Natural killer cell (primary cell): Measurements from ENCODE around the gene HMGCS2. TPM values are rescaled to one million over a fixed set of nuclear protein-coding genes. Genes with fewer than 3 reads are reported as not detected.

Experiments
- ATAC-seq, 3 donors: fragments of 150-1000 bp in 2 of 3; fragments of 200-7000 bp in 1 of 3; cut with Tn5 transposase; 1 replicate in 1 of 3; 2 replicates in 2 of 3; pipeline ENCODE4 v1.10.0; 2021; ENCODE audit warnings: mild to moderate bottlenecking in 2 of 3, moderate library complexity in 2 of 3
- DNase-seq, 2 donors: peaks; one replicate each; pipeline versions ENCODE4 v3.0.0 to v3.0.0-alpha.2; 2013 to 2021; ENCODE audit warnings: mixed read lengths in 1 of 2
- H3K27ac ChIP-seq: one replicate; pipeline ENCODE4 v1.5.1; 2013; ENCODE audit warnings: mild to moderate bottlenecking, low read length
- H3K27me3 ChIP-seq: one replicate; pipeline ENCODE4 v1.6.1; 2013; ENCODE audit warnings: low read length; ENCODE audit not compliant: control insufficient read depth, insufficient read depth
- H3K36me3 ChIP-seq: one replicate; pipeline ENCODE4 v1.6.1; 2013; ENCODE audit warnings: low read length; ENCODE audit not compliant: control insufficient read depth, insufficient read depth
- H3K4me1 ChIP-seq: one replicate; pipeline ENCODE4 v1.6.1; 2013; ENCODE audit warnings: low read length; ENCODE audit not compliant: control insufficient read depth, insufficient read depth
- H3K4me3 ChIP-seq: one replicate; pipeline ENCODE4 v1.5.1; 2013; ENCODE audit warnings: low read length
- H3K9me3 ChIP-seq: one replicate; pipeline ENCODE4 v1.6.1; 2013; ENCODE audit warnings: low read length; ENCODE audit not compliant: control insufficient read depth, insufficient read depth
- H3K27ac Mint-ChIP-seq, 2 donors: one replicate each; pipeline ENCODE4 v1.8.0; 2022; ENCODE audit warnings: mild to moderate bottlenecking in 2 of 2, mixed read lengths in 2 of 2, moderate library complexity in 1 of 2
- H3K27me3 Mint-ChIP-seq, 2 donors: one replicate each; pipeline ENCODE4 v1.8.0; 2022; ENCODE audit warnings: low read depth in 2 of 2, mixed read lengths in 2 of 2
- H3K36me3 Mint-ChIP-seq: one replicate; pipeline ENCODE4 v1.8.0; 2022; ENCODE audit warnings: mixed read lengths
- H3K4me1 Mint-ChIP-seq, 2 donors: one replicate each; pipeline ENCODE4 v1.8.0; 2022; ENCODE audit warnings: mixed read lengths in 2 of 2
- H3K4me3 Mint-ChIP-seq: one replicate; pipeline ENCODE4 v1.8.0; 2022; ENCODE audit warnings: mild to moderate bottlenecking, moderate library complexity, mixed read lengths
- H3K9me3 Mint-ChIP-seq, 2 donors: one replicate each; pipeline ENCODE4 v1.8.0; 2022; ENCODE audit warnings: mixed read lengths in 2 of 2
- WGBS: methylation state at CpG from one replicate; pipeline ENCODE4 v1.1.7; 2013; ENCODE audit warnings: missing lambda C conversion rate; ENCODE audit not compliant: insufficient coverage; 5-methylcytosine and 5-hydroxymethylcytosine counted together
- intact Hi-C: fragments of 100-400 bp; cut with micrococcal nuclease; formaldehyde crosslinking; loops from one replicate; pipeline ENCODE4 v1.14.2; 2022
- total RNA-seq, 4 donors: library from RNA; stranded (reverse); fragments of 120-200 nt in 1 of 4; gene quantifications; one replicate each; pipeline versions ENCODE4 v1.2.3 to v1.2.4, GENCODE V29; 2013 to 2022
- TF ChIP-seq, protein P1 (sequence below): fragments of 200-600 bp; IDR thresholded peaks from one replicate; pipeline ENCODE4 v1.8.0; 2022; ENCODE audit warnings: antibody characterized with exemption

HMGCS2 gene
- total RNA-seq, 3 donors from 2014 or later (not counting 1 experiment from before 2014, with no cell fraction given), result not detected

DNA sequence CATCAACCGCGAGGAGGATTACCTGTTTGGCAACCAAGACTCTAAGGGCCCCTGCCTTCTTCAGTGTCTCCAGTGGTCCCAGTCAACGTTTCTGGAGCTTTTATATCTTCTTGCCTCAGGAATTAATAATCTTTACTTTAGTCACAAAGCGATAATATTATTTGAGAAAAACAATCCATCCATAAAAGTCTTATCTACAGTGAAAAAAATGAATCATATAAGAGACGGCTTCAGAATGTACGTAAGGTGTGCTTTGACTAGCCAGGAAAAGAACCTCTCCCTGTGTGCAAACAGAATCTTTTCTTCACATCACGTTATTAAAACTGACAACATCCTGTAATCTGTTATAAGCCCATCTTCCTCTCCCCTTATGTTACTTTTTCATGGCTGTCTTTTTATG lies 42.7 kb upstream of the HMGCS2 start, which contains the start of gene REG4:
REG4 (minus strand) TSS at position 74 of the 400 bp plus-strand sequence. CDS start 2,691 bp downstream, outside the sequence.
- no peaks in the 10 kb centered on the region for H3K36me3 Mint-ChIP-seq
- H3K4me3 ChIP-seq, result no peak within 1 kb of the TSS
- no peaks in the 10 kb centered on the region for H3K9me3 Mint-ChIP-seq
- H3K9me3 ChIP-seq, result no peaks in the 10 kb centered on the region
- H3K4me1 Mint-ChIP-seq, result peaks cover 0 to 5% of the 10 kb centered on the region in 2 donors
- peaks cover 19 to 36% of the 10 kb centered on the region in 2 donors for H3K27me3 Mint-ChIP-seq
- TF ChIP-seq, protein P1, sequence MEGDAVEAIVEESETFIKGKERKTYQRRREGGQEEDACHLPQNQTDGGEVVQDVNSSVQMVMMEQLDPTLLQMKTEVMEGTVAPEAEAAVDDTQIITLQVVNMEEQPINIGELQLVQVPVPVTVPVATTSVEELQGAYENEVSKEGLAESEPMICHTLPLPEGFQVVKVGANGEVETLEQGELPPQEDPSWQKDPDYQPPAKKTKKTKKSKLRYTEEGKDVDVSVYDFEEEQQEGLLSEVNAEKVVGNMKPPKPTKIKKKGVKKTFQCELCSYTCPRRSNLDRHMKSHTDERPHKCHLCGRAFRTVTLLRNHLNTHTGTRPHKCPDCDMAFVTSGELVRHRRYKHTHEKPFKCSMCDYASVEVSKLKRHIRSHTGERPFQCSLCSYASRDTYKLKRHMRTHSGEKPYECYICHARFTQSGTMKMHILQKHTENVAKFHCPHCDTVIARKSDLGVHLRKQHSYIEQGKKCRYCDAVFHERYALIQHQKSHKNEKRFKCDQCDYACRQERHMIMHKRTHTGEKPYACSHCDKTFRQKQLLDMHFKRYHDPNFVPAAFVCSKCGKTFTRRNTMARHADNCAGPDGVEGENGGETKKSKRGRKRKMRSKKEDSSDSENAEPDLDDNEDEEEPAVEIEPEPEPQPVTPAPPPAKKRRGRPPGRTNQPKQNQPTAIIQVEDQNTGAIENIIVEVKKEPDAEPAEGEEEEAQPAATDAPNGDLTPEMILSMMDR, result no peak
- no peaks in the 10 kb centered on the region for H3K36me3 ChIP-seq
- no peak within 1 kb of the TSS for H3K4me3 Mint-ChIP-seq
- WGBS, result 88% methylated on average over 6 of the region's 7 CpGs
- DNase-seq, result no peak
- ATAC-seq, result no peak
- H3K27ac ChIP-seq, result no peak within 1 kb of the TSS
- H3K27me3 ChIP-seq, result peaks cover 4% of the 10 kb centered on the region
- H3K4me1 ChIP-seq, result no peaks in the 10 kb centered on the region
- H3K27ac Mint-ChIP-seq, result no peak within 1 kb of the TSS
- intact Hi-C loops, result no loop called here

DNA sequence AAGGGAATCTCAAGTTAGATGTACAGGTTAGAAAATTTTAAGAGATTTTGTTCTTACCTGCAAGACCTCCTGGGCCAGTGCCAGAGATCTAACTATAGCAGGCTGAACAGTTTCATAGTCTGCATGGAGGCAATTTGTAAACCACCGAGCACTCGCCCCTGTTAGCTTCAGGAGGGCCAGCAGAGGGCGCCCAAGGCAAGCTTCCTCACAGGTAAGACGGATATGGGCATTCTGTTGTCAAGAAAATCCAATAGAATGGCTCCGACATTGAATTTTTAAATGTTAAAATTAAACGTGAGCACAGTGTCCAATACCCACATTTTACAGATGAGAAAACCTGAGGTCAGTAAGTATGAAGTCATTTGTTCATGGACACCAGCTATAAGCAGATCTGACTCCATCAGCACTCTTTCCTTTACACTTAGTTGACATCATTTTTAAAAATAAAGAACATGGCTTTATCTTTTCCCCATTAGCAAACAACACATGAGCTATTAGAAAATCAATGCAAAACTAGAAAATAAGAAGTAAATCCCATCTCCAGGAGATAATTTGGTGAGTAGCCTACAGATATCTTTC lies 40.4 kb upstream of the HMGCS2 start:
- no peaks in the 10 kb centered on the region for H3K9me3 ChIP-seq

DNA sequence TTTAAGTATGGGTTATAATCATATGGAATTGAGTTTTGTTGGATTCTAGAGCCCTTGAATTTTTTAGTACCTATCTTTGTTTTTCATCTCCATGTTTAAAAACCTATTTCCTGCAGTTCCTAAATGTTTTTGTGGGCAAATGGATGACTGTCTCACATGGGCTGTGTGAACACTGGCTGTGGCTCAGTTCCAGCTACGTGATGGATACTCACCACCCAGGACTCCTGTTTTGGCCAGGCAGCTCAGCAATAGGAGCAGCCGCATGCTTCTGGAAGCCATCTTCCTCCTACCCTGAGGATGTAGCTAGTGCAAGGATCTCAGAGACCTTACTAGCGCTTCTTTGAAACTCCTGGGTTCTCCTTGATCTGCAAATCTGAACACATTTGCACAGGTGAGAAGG lies 39.8 kb upstream of the HMGCS2 start:
- no peaks in the 10 kb centered on the region for H3K36me3 ChIP-seq
- no peaks in the 10 kb centered on the region for H3K4me1 ChIP-seq
- no peaks in the 10 kb centered on the region for H3K9me3 ChIP-seq
- intact Hi-C loops, result no loop called here
- Mint-ChIP-seq H3K4me3 (no peak overlapping the region), H3K27ac (no peak overlapping the region), H3K4me1 (peaks cover 0 to 5% of the 10 kb centered on the region in 2 donors), H3K27me3 (peaks cover 18 to 28% of the 10 kb centered on the region in 2 donors), H3K9me3 (no peaks in the 10 kb centered on the region), H3K36me3 (no peaks in the 10 kb centered on the region)
- DNase-seq, result no peak
- no peak for ATAC-seq
- TF ChIP-seq, protein P1, result no peak
- H3K4me3 ChIP-seq, result no peak overlapping the region
- 51% methylated on average over 3 of the region's 3 CpGs for WGBS
- no peak overlapping the region for H3K27ac ChIP-seq
- peaks cover 4% of the 10 kb centered on the region for H3K27me3 ChIP-seq

More for the DNA sequence above, 40.4 kb upstream of the HMGCS2 start:
- no peak overlapping the region for H3K27ac ChIP-seq
- 2% methylated on average over 5 of the region's 6 CpGs for WGBS
- TF ChIP-seq, protein P1, result peak; percentile 88
- Mint-ChIP-seq H3K27me3 (peaks cover 18 to 28% of the 10 kb centered on the region in 2 donors), H3K9me3 (no peaks in the 10 kb centered on the region), H3K4me1 (peaks cover 0 to 5% of the 10 kb centered on the region in 2 donors), H3K27ac (no peak overlapping the region), H3K36me3 (no peaks in the 10 kb centered on the region), H3K4me3 (no peak overlapping the region)
- DNase-seq (peak; percentile 46 to 84), ATAC-seq (peak; percentile 69 to 90 (median 75))
- H3K27me3 ChIP-seq, result peaks cover 4% of the 10 kb centered on the region
- no peaks in the 10 kb centered on the region for H3K36me3 ChIP-seq
- intact Hi-C loops, result no loop called here
- H3K4me1 ChIP-seq, result no peaks in the 10 kb centered on the region
- no peak overlapping the region for H3K4me3 ChIP-seq

DNA sequence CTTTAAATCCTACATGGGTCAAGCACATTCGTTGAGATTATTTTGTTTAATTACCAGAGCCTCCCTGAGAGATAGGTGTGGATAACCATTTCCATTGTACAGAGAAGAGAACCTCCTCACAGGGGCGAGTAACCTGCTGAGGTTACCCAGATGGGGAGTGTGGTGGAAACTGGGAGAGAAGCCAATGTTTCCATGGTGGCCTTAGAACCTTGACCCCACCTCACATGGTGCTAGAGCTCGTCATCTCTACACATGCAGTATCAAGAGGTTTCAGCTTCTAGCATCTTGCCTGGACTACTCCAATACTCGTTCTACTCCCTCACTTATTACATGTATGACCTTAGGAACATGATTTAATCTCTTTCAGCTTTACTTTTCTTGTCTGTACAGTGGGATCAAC lies 37.8 kb upstream of the HMGCS2 start:
- TF ChIP-seq, protein P1, result no peak
- Histone ChIP-seq H3K9me3 (no peaks in the 10 kb centered on the region), H3K36me3 (no peaks in the 10 kb centered on the region), H3K4me3 (no peak overlapping the region), H3K4me1 (no peaks in the 10 kb centered on the region), H3K27ac (no peak overlapping the region), H3K27me3 (peaks cover 4% of the 10 kb centered on the region)
- Mint-ChIP-seq H3K36me3 (no peaks in the 10 kb centered on the region), H3K27me3 (peaks cover 16 to 28% of the 10 kb centered on the region in 2 donors), H3K9me3 (no peaks in the 10 kb centered on the region), H3K27ac (no peak overlapping the region), H3K4me3 (no peak overlapping the region), H3K4me1 (peaks cover 0 to 5% of the 10 kb centered on the region in 2 donors)
- 64% methylated on average over 3 of the region's 4 CpGs for WGBS
- ATAC-seq (no peak), DNase-seq (no peak)
- intact Hi-C loops, result no loop called here
